ENCODE results near the gene TFAP2A.

The TFAP2A gene

DNA sequence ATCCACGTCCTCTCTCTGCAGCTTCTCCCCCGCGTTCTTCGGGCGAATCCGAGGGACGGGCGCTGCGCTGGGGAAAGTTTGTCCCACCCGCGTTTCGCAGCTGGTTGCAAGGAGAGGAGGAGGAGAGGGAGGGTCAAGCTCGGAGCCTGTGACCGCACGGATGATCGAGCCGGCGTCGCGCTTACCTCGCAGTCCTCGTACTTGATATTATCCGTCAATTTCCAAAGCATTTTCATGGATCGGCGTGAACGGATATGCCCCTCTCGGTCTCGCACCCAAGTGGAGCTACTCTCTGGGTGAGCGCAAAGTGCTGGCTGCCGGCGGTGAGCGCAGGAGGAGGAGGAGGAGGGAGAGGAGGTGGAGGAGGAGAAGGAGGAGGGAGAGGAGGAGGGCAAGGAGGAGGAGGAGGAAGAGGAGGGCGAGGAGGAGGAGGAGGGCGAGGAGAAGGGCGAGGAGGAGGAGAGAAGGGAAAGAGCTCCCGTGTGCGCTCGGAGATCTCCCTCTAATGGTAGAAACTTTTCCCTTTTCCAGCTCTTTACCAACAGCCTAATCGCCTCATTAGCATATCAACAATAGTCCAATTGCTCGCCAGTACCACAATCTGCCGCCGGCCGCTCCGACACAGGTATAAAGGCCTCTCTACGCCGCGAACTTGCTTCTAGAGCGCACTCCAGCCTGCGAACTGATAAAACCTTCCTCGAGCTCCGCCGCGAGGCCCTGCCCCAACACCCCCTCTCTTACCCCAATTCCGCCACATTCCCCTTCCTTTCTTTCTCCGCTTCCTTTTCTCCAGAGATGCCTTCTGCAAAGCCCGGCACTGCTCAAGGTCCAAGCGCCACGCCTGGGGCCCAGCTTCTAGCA, at the start of gene TFAP2A:
TSS of gene TFAP2A (minus strand) at position 319 of the 861 bp plus-strand sequence. CDS start at position 236, 83 bp downstream.
- no peak for DNase-seq (ENCODE audit: low read depth in 2 of 2, low spot score in 1 of 2)

GRCh38 chr6:10463491-10464481, 48.9 kb upstream of the TFAP2A start:
- no peak for DNase-seq (ENCODE audit: low read depth in 2 of 2, low spot score in 1 of 2)

- no peak for DNase-seq (ENCODE audit: low read depth in 2 of 2, low spot score in 1 of 2)
These were observed 48.2 kb upstream of the TFAP2A start for GRCh38 chr6:10463040-10463439.

DNA sequence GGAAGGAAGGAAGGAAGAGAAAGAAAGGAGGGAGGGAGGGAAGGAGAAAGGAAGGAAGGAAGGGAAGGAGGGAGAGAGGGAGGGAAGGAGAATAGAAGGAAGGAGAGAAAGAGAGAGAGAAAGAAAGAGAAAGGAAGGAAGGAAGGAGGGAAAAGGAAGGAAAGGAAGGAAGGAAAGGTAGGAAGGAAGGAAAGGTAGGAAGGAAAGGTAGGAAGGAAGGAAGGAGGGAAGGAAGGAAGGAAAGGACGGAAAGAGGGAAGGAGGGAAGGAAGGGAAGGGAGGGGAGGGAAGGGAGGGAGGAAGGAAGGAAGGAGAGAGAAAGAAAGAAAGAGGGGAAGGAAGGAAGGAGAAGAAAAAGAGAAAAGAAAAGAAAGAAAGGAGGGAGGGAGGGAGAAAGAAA, 47.0 kb upstream of the TFAP2A start:
- DNase-seq (ENCODE audit: low read depth in 2 of 2, low spot score in 1 of 2), result no peak

DNA sequence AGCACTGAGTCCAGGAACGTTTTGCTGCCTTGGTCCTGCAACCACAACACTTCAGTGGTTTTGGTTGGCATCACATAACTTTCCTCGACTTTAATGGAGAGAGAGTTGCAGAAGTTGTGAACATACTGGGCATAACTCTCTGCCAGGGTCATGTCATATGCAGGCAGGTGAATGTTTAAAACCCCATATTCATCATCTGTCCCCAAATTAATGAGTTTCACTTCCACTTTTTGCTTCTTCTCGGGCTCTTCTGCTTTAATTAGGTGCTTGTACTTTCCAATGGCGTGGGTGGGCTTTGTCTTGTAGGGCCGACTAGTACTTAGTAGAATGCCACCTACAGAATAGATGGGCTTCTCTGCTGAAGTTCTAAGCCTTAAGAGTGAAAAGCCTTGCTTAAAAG, 45.2 kb upstream of the TFAP2A start:
- no peak for DNase-seq (ENCODE audit: low read depth in 2 of 2, low spot score in 1 of 2)

DNA sequence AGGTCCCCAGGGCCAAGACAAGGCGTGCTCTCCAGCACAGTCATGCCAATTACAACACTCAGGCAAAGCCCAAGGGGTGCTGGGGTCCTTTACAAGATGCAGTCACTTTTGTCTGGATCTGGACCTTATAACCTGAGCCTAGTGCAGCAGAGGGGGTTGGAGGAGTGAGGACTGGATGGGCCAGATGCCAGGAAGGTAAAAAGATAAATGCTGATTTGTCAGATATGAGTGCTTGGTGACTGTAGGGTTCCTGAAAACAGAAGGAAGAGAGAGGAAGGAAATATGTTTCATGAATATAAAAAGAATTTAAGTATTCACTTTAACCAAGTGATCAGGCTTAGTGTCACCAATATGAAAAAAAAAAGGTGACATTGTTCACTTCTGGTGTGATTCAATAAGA, 43.4 kb upstream of the TFAP2A start:
- no peak for DNase-seq (ENCODE audit: low read depth in 2 of 2, low spot score in 1 of 2)

GRCh38 chr6:10453596-10453995, 38.7 kb upstream of the TFAP2A start:
- no peak for DNase-seq (ENCODE audit: low read depth in 2 of 2, low spot score in 1 of 2)

DNA sequence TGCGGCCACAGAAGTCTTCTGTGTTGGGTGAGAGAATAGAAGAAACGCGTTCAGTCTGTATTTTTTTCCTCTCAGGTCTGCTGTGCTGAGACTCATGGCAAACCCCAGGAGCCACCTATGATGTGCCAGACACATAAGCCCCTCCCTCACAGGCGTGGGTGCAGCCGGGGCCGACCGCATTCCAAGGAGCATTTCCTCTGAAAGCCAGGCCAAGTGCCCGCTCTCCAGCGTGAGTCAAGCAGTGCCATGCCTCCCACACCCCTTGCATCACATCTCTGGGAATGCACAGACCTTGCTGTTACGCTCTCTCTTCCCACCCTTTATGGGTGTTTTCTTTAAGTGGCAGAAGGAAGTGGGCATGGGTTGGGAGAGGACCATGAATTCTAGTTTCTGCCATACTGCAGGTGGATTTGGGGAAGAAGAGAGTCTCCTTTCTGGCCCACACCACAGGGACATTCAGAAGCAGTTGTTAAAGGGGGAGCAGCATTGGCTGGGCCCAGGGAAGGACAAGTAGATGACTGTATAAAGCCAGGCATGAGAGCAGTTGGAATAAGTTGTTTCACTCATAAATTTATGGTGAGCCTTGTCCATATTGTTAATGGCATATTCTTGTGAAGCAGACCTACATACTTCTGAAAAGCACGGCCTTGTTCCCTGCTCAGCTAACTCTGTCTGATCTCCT, 37.1 kb upstream of the TFAP2A start:
- DNase-seq (ENCODE audit: low read depth in 2 of 2, low spot score in 1 of 2), result no peak

GRCh38 chr6:10451394-10451793, 36.5 kb upstream of the TFAP2A start:
- no peak for DNase-seq (ENCODE audit: low read depth in 2 of 2, low spot score in 1 of 2)

DNA sequence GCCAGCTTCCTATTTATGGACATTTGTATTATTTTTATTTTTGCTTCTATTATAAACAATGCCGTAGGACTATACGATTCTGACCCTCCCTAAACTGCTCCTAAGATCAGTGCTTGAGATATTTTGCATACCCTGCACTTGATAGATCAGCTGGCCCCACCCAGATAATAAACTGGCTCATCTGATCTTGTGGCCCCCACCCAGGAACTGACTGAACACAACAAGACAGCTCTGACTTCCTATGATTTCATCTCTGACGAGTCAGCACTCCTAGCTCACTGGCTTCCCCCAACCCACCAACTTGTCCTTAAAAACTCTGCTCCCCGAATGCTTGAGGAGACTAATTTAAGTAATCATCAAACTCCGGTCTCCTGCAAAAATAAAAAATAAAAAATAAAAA, 34.9 kb upstream of the TFAP2A start:
- DNase-seq (ENCODE audit: low read depth in 2 of 2, low spot score in 1 of 2), result no peak

GRCh38 chr6:10448096-10448495, 33.2 kb upstream of the TFAP2A start:
- no peak for DNase-seq (ENCODE audit: low read depth in 2 of 2, low spot score in 1 of 2)

GRCh38 chr6:10446548-10446947, 31.7 kb upstream of the TFAP2A start:
- DNase-seq (ENCODE audit: low read depth in 2 of 2, low spot score in 1 of 2), result no peak

- no peak for DNase-seq (ENCODE audit: low read depth in 2 of 2, low spot score in 1 of 2)
These were observed 26.8 kb upstream of the TFAP2A start for GRCh38 chr6:10441655-10442009.

DNA sequence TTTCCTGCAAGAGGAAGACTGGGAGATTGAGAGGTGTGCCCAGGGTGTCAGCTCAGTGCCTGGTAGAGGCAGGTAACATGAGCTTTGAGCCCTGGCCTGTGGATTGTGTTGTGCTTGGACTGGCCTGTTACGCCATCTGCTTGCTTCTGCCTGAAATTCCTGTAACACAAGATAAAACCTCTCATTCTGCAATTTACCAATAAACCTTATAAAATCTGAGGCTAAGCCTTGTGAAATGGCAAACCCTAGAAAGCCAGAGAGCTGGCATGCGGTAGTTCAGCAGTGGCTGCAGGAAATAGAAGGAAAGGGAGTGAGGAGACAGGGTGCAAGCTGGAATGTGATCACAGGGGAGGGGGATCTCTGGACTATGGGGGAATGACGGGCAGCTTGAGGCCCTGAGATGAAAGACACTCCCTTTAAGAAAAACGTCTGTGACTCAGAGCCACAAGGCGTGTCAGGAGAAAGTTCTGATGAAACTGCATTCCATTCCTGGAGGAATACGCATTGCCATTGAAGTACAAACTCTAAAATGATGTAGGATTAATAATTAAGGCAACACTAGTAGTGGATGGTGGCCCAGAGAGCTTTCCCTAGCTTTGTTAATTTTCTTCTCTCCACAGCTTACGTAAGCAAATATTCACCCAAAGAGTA, 26.3 kb upstream of the TFAP2A start:
- DNase-seq (ENCODE audit: low read depth in 2 of 2, low spot score in 1 of 2), result no peak

GRCh38 chr6:10437891-10438290, 23.0 kb upstream of the TFAP2A start:
- DNase-seq (ENCODE audit: low read depth in 2 of 2, low spot score in 1 of 2), result no peak

DNA sequence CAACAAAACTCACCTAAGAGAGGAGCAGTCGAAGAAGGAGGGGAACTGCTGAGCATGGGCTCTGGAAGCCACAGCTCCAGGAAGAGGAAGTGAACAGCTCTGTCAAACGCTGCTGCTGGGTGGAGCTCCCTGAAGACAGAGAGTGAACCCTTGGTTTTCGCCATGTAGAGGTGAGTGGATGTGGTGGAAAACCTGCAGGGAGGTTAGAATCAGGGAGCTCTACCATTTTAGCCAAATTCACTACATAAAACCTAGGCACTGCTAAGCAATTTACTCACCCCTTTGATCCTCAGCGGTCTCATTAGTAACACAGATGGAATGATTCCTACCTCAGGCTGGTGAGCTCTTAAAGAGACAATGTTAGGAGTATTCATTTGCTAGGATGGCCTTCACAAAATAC, 19.4 kb upstream of the TFAP2A start:
- no peak for DNase-seq (ENCODE audit: low read depth in 2 of 2, low spot score in 1 of 2)

GRCh38 chr6:10433322-10433721, 18.4 kb upstream of the TFAP2A start:
- DNase-seq (ENCODE audit: low read depth in 2 of 2, low spot score in 1 of 2), result no peak

- DNase-seq (ENCODE audit: low read depth in 2 of 2, low spot score in 1 of 2), result no peak
These were observed 16.7 kb upstream of the TFAP2A start for GRCh38 chr6:10431423-10432164.

DNA sequence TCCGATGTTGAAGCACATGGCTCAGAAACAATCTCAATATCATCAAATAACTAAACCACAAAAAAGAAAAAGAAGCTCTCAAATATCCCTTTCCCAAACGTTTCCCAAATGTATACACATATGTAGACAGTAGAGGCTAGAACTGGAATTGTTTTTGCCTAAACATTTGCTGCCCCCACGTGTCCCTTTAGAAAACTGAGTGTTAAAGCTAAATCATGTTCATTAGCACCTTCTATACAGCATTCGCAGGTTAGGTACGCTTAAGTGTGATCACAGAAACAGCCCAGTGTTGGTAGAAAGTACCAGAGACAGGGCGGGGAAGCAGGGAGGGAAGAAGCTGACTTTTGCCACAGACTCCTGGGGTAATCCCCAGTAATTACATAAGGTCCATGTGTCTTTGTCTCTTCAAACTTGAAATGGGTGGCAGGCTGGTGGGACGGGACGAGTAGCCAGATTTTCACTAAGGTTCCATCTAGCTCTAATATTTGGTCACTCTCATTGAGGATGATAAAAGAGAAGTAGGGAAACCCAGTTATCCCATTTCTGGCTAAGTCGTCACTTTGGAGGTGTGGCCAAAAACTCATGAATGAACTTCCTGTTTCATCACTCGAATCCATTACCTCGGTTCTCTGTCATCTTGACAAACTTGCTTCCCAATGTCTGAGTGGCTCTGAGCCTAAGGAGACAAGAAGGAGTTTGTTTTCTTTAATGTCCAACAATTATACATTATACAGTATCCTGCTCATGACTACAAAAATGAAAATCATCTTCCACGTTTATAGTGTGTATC, 15.0 kb upstream of the TFAP2A start:
- DNase-seq (ENCODE audit: low read depth in 2 of 2, low spot score in 1 of 2), result no peak
